Liver (tissue), 9 donors: ENCODE measurements around the gene RBM38. TPM values are rescaled to one million over a fixed set of nuclear protein-coding genes. Genes with fewer than 3 reads are reported as not detected.

ENCODE experiments used
- DNase-seq: peaks from one replicate; pipeline ENCODE4 v3.0.0-alpha.2; 2017; ENCODE audit warnings: low spot score
- H3K27ac ChIP-seq, 2 donors: one replicate each; pipeline ENCODE4 v1.7.0; 2013; ENCODE audit warnings: inconsistent platforms in 2 of 2, low read length in 2 of 2, control low read depth in 1 of 2, low read depth in 1 of 2, mild to moderate bottlenecking in 1 of 2
- H3K27me3 ChIP-seq, 4 donors: one replicate each; pipeline versions ENCODE4 v1.6.1 to v1.7.0; 2013; ENCODE audit warnings: low read length in 3 of 4, inconsistent platforms in 1 of 4, mild to moderate bottlenecking in 1 of 4, moderate library complexity in 1 of 4; ENCODE audit not compliant: control insufficient read depth in 4 of 4, insufficient read depth in 4 of 4
- H3K36me3 ChIP-seq, 4 donors: one replicate each; pipeline versions ENCODE4 v1.6.1 to v1.7.0; 2013; ENCODE audit warnings: low read length in 3 of 4, mild to moderate bottlenecking in 3 of 4, low read depth in 1 of 4, moderate library complexity in 1 of 4; ENCODE audit not compliant: control insufficient read depth in 4 of 4, insufficient read depth in 3 of 4
- H3K4me1 ChIP-seq, 4 donors: one replicate each; pipeline versions ENCODE4 v1.6.1 to v1.7.0; 2013; ENCODE audit warnings: low read length in 3 of 4, mild to moderate bottlenecking in 3 of 4, moderate library complexity in 1 of 4; ENCODE audit not compliant: control insufficient read depth in 4 of 4, insufficient read depth in 4 of 4
- H3K4me3 ChIP-seq, 3 donors: one replicate each; pipeline versions ENCODE4 v1.6.1 to v1.7.0; 2013; ENCODE audit warnings: low read length in 3 of 3, control low read depth in 1 of 3, low read depth in 1 of 3, mild to moderate bottlenecking in 1 of 3
- H3K9ac ChIP-seq, 2 donors: one replicate each; pipeline ENCODE4 v1.7.0; 2013; ENCODE audit warnings: low read length in 2 of 2, mild to moderate bottlenecking in 2 of 2, moderate library complexity in 2 of 2, control low read depth in 1 of 2, low read depth in 1 of 2
- H3K9me3 ChIP-seq, 4 donors: one replicate each; pipeline versions ENCODE4 v1.6.1 to v1.7.0; 2013; ENCODE audit warnings: low read length in 3 of 4; ENCODE audit not compliant: control insufficient read depth in 4 of 4
- ATF3 ChIP-seq: IDR thresholded peaks from 2 replicates; pipeline ENCODE4 v1.6.1; 2016; ENCODE audit warnings: antibody characterized with exemption
- CTCF ChIP-seq: fragments of 150-350 bp; IDR thresholded peaks from 2 replicates; pipeline ENCODE4 v1.5.1; 2017; ENCODE audit warnings: improper control_type of control experiment, low read depth, low read length; ENCODE audit not compliant: missing input control
- EGR1 ChIP-seq, 2 donors: IDR thresholded peaks; 2 replicates each; pipeline ENCODE4 v1.6.1; 2016 to 2018; ENCODE audit warnings: antibody characterized with exemption in 2 of 2, low read depth in 2 of 2
- FOXA1 ChIP-seq: IDR thresholded peaks from 2 replicates; pipeline ENCODE4 v1.6.1; 2016; ENCODE audit warnings: antibody characterized with exemption
- FOXA2 ChIP-seq: IDR thresholded peaks from 2 replicates; pipeline ENCODE4 v1.6.1; 2016; ENCODE audit warnings: antibody characterized with exemption
- GABPA ChIP-seq, 2 donors: IDR thresholded peaks in 1 of 2; conservative IDR thresholded peaks in 1 of 2; 2 replicates each; pipeline ENCODE4 v1.6.1; 2016; ENCODE audit warnings: antibody characterized with exemption in 2 of 2, mild to moderate bottlenecking in 1 of 2, moderate library complexity in 1 of 2
- HNF4A ChIP-seq, 2 donors: conservative IDR thresholded peaks; 2 replicates each; pipeline ENCODE4 v1.6.1; 2016; ENCODE audit warnings: antibody characterized with exemption in 2 of 2, mild to moderate bottlenecking in 2 of 2
- HNF4G ChIP-seq: IDR thresholded peaks from 2 replicates; pipeline ENCODE4 v1.6.1; 2016; ENCODE audit warnings: antibody characterized with exemption
- MAX ChIP-seq: IDR thresholded peaks from 2 replicates; pipeline ENCODE4 v1.6.1; 2016; ENCODE audit warnings: antibody characterized with exemption
- NR2F2 ChIP-seq: IDR thresholded peaks from 2 replicates; pipeline ENCODE4 v1.6.1; 2016; ENCODE audit warnings: antibody characterized with exemption
- RAD21 ChIP-seq, 2 donors: IDR thresholded peaks; 2 replicates each; pipeline ENCODE4 v1.6.1; 2016; ENCODE audit warnings: antibody characterized with exemption in 2 of 2, mild to moderate bottlenecking in 2 of 2
- REST ChIP-seq: IDR thresholded peaks from 2 replicates; pipeline ENCODE4 v1.6.1; 2016; ENCODE audit warnings: antibody characterized with exemption, mild to moderate bottlenecking
- RXRA ChIP-seq, 2 donors: IDR thresholded peaks; 2 replicates each; pipeline ENCODE4 v1.6.1; 2017 to 2018; ENCODE audit warnings: antibody characterized with exemption in 2 of 2, mild to moderate bottlenecking in 1 of 2
- TAF1 ChIP-seq: conservative IDR thresholded peaks from 2 replicates; pipeline ENCODE4 v1.6.1; 2016; ENCODE audit warnings: antibody characterized with exemption, mild to moderate bottlenecking
- YY1 ChIP-seq: IDR thresholded peaks from 2 replicates; pipeline ENCODE4 v1.6.1; 2016; ENCODE audit warnings: antibody characterized with exemption, mild to moderate bottlenecking
- WGBS: extraction: QIAGEN DNeasy Blood & Tissue Kit; methylation state at CpG from one replicate; pipeline ENCODE4 v1.1.7; 2013; 5-methylcytosine and 5-hydroxymethylcytosine counted together
- polyA plus RNA-seq, 2 donors: library from polyadenylated mRNA; stranded (reverse) in 1 of 2; unstranded in 1 of 2; fragments of 200-250 nt in 1 of 2; fragments of >200 nt in 1 of 2; fragmentation: Nextera tagmentation in 1 of 2; extraction: Ambion mirVana in 1 of 2; gene quantifications; one replicate each; pipeline versions ENCODE4 v1.2.1 to v1.2.3, GENCODE V29; 2013 to 2015
- total RNA-seq, 2 donors: library from RNA; depleted of rRNA; stranded (reverse); fragments of >200 nt; gene quantifications; one replicate each; pipeline ENCODE4 v1.2.3, GENCODE V29; 2014
- donor health status: healthy.
- donor health status: healthy.
- donor health status: healthy.
- donor health status: healthy.
- donor health status: healthy.

RBM38 gene
- total and polyA plus RNA-seq, 4 donors, result 1.4 to 258 (median 6.0) TPM

GRCh38 chr20:57445298-57445697 lies 54.1 kb downstream of the RBM38 start:
- TF ChIP-seq FOXA1, result no peak
- no peak for TF ChIP-seq FOXA2
- no peak for TF ChIP-seq HNF4A (conservative IDR thresholded peaks at IDR 0.05)
- TF ChIP-seq MAX, result no peak
- TF ChIP-seq YY1, result no peak
- TF ChIP-seq HNF4G, result no peak
- no peak for TF ChIP-seq REST
- TF ChIP-seq NR2F2, result no peak
- TF ChIP-seq GABPA (IDR thresholded peaks at IDR 0.05 in 1 of 2, conservative IDR thresholded peaks at IDR 0.05 in 1 of 2), result no peak
- DNase-seq, result no peak
- peaks cover 16 to 34% (median 26%) of the 10 kb centered on the region in 4 donors for H3K4me1 ChIP-seq

GRCh38 chr20:57445774-57446173 lies 54.6 kb downstream of the RBM38 start:
- 86% methylated on average over 3 of the region's 3 CpGs for WGBS
- no peak overlapping the region for H3K9ac ChIP-seq
- no peak overlapping the region for H3K4me3 ChIP-seq
- no peaks in the 10 kb centered on the region for H3K36me3 ChIP-seq
- H3K27ac ChIP-seq, result no peak overlapping the region
- peaks cover 12 to 30% (median 21%) of the 10 kb centered on the region in 4 donors for H3K4me1 ChIP-seq
- no peaks in the 10 kb centered on the region for H3K27me3 ChIP-seq
- no peaks in the 10 kb centered on the region for H3K9me3 ChIP-seq
- TF ChIP-seq NR2F2, result no peak
- DNase-seq, result no peak

More at GRCh38 chr20:57445298-57445697, 54.1 kb downstream of the RBM38 start:
- H3K9me3 ChIP-seq, result no peaks in the 10 kb centered on the region
- no peak overlapping the region for H3K9ac ChIP-seq
- H3K27ac ChIP-seq, result no peak overlapping the region
- no peaks in the 10 kb centered on the region for H3K27me3 ChIP-seq
- 89% methylated on average over 10 of the region's 10 CpGs for WGBS
- H3K36me3 ChIP-seq, result no peaks in the 10 kb centered on the region
- no peak overlapping the region for H3K4me3 ChIP-seq

GRCh38 chr20:57448764-57449354 lies 57.7 kb downstream of the RBM38 start:
- Histone ChIP-seq H3K27ac (no peak overlapping the region), H3K9me3 (no peaks in the 10 kb centered on the region), H3K36me3 (no peaks in the 10 kb centered on the region), H3K4me1 (peaks cover 2 to 11% (median 6%) of the 10 kb centered on the region in 4 donors), H3K27me3 (no peaks in the 10 kb centered on the region), H3K9ac (no peak overlapping the region), H3K4me3 (no peak overlapping the region)
- TF ChIP-seq CTCF, result no peak
- no peak for TF ChIP-seq TAF1
- TF ChIP-seq MAX, result no peak
- no peak for TF ChIP-seq EGR1 (IDR thresholded peaks at IDR 0.05; ENCODE audit: low read depth in 2 of 2)
- TF ChIP-seq RXRA (IDR thresholded peaks at IDR 0.05), result no peak
- no peak for TF ChIP-seq RAD21 (IDR thresholded peaks at IDR 0.05)
- no peak for TF ChIP-seq YY1
- TF ChIP-seq ATF3, result no peak
- WGBS, result 87% methylated on average over 9 of the region's 9 CpGs
- DNase-seq, result no peak
